ENCODE results near the gene ETV4. TPM values are rescaled to one million over a fixed set of nuclear protein-coding genes. Genes with fewer than 3 reads are reported as not detected.

ETV4 gene
- total RNA-seq, 1 donor from 2014 or later = 4.0 TPM

- Histone ChIP-seq H3K4me1 (no peaks in the 10 kb centered on the region), H3K4me3 (no peak overlapping the region), H3K9me3 (no peaks in the 10 kb centered on the region), H3K36me3 (no peaks in the 10 kb centered on the region), H3K27me3 (no peaks in the 10 kb centered on the region), H3K27ac (no peak overlapping the region)
- no peak for DNase-seq
- TF ChIP-seq, protein P1, sequence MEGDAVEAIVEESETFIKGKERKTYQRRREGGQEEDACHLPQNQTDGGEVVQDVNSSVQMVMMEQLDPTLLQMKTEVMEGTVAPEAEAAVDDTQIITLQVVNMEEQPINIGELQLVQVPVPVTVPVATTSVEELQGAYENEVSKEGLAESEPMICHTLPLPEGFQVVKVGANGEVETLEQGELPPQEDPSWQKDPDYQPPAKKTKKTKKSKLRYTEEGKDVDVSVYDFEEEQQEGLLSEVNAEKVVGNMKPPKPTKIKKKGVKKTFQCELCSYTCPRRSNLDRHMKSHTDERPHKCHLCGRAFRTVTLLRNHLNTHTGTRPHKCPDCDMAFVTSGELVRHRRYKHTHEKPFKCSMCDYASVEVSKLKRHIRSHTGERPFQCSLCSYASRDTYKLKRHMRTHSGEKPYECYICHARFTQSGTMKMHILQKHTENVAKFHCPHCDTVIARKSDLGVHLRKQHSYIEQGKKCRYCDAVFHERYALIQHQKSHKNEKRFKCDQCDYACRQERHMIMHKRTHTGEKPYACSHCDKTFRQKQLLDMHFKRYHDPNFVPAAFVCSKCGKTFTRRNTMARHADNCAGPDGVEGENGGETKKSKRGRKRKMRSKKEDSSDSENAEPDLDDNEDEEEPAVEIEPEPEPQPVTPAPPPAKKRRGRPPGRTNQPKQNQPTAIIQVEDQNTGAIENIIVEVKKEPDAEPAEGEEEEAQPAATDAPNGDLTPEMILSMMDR (IDR thresholded peaks at IDR 0.05) = no peak
- no peak for ATAC-seq
- intact Hi-C loops (cut with DNase I) = no loop called here
These were observed 26.3 kb upstream of the ETV4 start for GRCh38 chr17:43572368-43572980.

GRCh38 chr17:43570518-43570928 is 24.4 kb upstream of the ETV4 start:
- H3K4me1 ChIP-seq = no peaks in the 10 kb centered on the region
- intact Hi-C loops (cut with DNase I) = no loop called here
- no peak for ATAC-seq

GRCh38 chr17:43568506-43569082 is 22.5 kb upstream of the ETV4 start:
- no peak for DNase-seq
- no peaks in the 10 kb centered on the region for H3K9me3 ChIP-seq
- H3K4me1 ChIP-seq = no peaks in the 10 kb centered on the region
- TF ChIP-seq, protein P1 (IDR thresholded peaks at IDR 0.05) = no peak
- H3K4me3 ChIP-seq = no peak overlapping the region
- no peak overlapping the region for H3K27ac ChIP-seq
- ATAC-seq = no peak
- no peaks in the 10 kb centered on the region for H3K36me3 ChIP-seq
- no peaks in the 10 kb centered on the region for H3K27me3 ChIP-seq
- intact Hi-C loops (cut with DNase I) = loop anchor here (10.0 kb wide), 1 partner anchor 196 kb away; no protein-coding TSS in a partner anchor

More at GRCh38 chr17:43570518-43570928, 24.4 kb upstream of the ETV4 start:
- Histone ChIP-seq H3K9me3 (no peaks in the 10 kb centered on the region), H3K36me3 (no peaks in the 10 kb centered on the region), H3K4me3 (no peak overlapping the region), H3K27ac (no peak overlapping the region), H3K27me3 (no peaks in the 10 kb centered on the region)
- TF ChIP-seq, protein P1 (IDR thresholded peaks at IDR 0.05) = no peak
- no peak for DNase-seq

DNA sequence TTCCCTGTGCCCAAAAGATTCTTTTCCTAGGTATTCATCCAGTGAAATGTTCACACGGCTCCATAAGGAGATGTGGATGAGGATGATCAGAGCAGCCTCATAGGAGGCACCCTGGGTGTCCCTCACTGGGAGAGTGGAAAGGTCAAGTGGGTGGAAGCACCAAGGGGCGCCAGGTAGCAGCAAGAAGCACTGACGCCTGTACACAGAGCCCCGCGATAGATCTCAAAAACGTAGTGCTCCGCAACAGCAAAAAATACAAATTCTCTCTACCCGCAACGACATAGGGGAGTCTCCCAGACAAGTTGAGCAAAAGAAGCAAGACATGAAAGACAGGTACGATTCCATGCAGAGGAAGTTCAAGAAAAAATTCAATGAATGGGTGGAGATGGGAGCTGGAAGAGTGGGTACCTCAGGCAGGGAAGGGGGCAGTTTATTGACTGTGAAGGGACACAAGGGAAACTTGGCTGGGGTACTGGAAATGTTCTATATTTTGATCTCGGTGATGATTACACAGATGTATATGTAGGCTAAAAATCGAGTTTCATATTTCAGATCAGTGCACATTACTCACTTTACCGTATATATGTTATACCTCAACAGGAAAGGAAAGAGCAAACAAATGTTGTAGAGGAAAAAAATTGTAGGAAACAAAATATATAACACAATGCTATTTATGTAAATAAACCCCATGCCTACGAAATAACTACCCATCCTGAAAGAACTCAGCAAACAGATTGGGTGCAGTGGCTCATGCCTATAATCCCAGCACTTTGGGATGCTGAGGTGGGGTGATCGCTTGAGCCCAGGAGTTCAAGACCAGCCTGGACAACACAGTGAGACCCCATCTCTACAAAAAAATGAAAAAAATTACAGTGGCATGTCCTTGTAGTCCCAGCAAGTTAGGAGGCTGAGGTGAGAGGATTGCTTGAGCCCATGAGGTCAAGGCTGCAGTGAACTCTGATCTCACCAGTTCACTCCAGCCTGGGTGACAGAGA is 17.8 kb upstream of the ETV4 start:
- intact Hi-C loops (cut with DNase I) = loop anchor here (10.0 kb wide), 1 partner anchor 201 kb away; no protein-coding TSS in a partner anchor
- H3K27me3 ChIP-seq = no peaks in the 10 kb centered on the region
- ATAC-seq = no peak

More for the DNA sequence above, 17.8 kb upstream of the ETV4 start:
- no peak for DNase-seq
- TF ChIP-seq, protein P1 (IDR thresholded peaks at IDR 0.05) = no peak
- no peaks in the 10 kb centered on the region for H3K36me3 ChIP-seq
- no peak overlapping the region for H3K4me3 ChIP-seq
- peaks cover 10% of the 10 kb centered on the region for H3K4me1 ChIP-seq
- H3K27ac ChIP-seq = no peak overlapping the region
- H3K9me3 ChIP-seq = no peaks in the 10 kb centered on the region

Data from upper lobe of right lung (tissue), 1 donor.